Panc1 (cell line): Measurements from ENCODE around the gene SEMG2. TPM values are rescaled to one million over a fixed set of nuclear protein-coding genes. Genes with fewer than 3 reads are reported as not detected.

Experiments used
- ATAC-seq: fragments of 200-7000 bp; cut with Tn5 transposase; 2 replicates; pipeline ENCODE4 v1.9.1; 2020; ENCODE audit warnings: mild to moderate bottlenecking, moderate library complexity
- BruUV-seq: library from RNA; stranded (reverse); fragments of 400-500 nt; replicated peaks from 2 replicates; lab custom pipeline; 2021; lab: Mats Ljungman, UMichigan
- CTCF ChIA-PET: fragments of 300-600 bp; sonication (Branson Sonifier 250); formaldehyde crosslinking; loops from one replicate; lab custom pipeline; 2022; ENCODE audit warnings: antibody characterized with exemption; lab: Charles Lee
- POLR2A ChIA-PET: fragments of 300-600 bp; sonication (Branson Sonifier 250); formaldehyde crosslinking; loops from one replicate; lab custom pipeline; 2022; ENCODE audit warnings: antibody characterized with exemption; lab: Charles Lee
- DNase-seq: peaks from one replicate; pipeline ENCODE4 v3.0.0-alpha.2; 2010; ENCODE audit warnings: low read depth, low spot score
- H3K27ac ChIP-seq: 2 replicates; pipeline ENCODE4 v1.5.1; 2011; ENCODE audit warnings: mild to moderate bottlenecking, low read length, inconsistent platforms
- H3K27me3 ChIP-seq: fragments of 200-500 bp; sonication (Bioruptor generic); 2 replicates; pipeline ENCODE4 v1.6.0; 2014; ENCODE audit warnings: low read length, inconsistent platforms; ENCODE audit not compliant: control insufficient read depth, insufficient read depth
- H3K36me3 ChIP-seq: fragments of 200-500 bp; sonication (Bioruptor generic); 2 replicates; pipeline ENCODE4 v1.5.1; 2014; ENCODE audit warnings: inconsistent platforms, mild to moderate bottlenecking, low read length, moderate library complexity; ENCODE audit not compliant: control insufficient read depth, insufficient read depth
- H3K4me1 ChIP-seq: 2 replicates; pipeline ENCODE4 v1.5.1; 2011; ENCODE audit warnings: inconsistent platforms, mild to moderate bottlenecking, low read length, moderate library complexity; ENCODE audit not compliant: control insufficient read depth, insufficient read depth
- H3K4me3 ChIP-seq, 2 experiments: 2 replicates each; pipeline ENCODE4 v1.5.1; 2011 to 2012; ENCODE audit warnings: low read depth in 2 of 2, low read length in 2 of 2, mild to moderate bottlenecking in 2 of 2, inconsistent platforms in 1 of 2, moderate library complexity in 1 of 2
- H3K9me3 ChIP-seq: fragments of 200-500 bp; sonication (Bioruptor generic); 2 replicates; pipeline ENCODE4 v1.5.1; 2014; ENCODE audit warnings: low read depth, mild to moderate bottlenecking, inconsistent platforms, low read length, moderate library complexity; ENCODE audit not compliant: control insufficient read depth, insufficient read depth
- CTCF ChIP-seq: fragments of 450-650 bp; IDR thresholded peaks from 2 replicates; pipeline ENCODE4 v1.5.1; 2017; ENCODE audit warnings: mild to moderate bottlenecking
- POLR2AphosphoS5 ChIP-seq: IDR thresholded peaks from 2 replicates; pipeline ENCODE4 v1.6.1; 2012; ENCODE audit warnings: mild to moderate bottlenecking, low read depth, low read length, moderate library complexity
- REST ChIP-seq, 2 experiments: IDR thresholded peaks; 2 replicates each; pipeline ENCODE4 v1.6.1; 2011 to 2012; ENCODE audit warnings: low read depth in 2 of 2, control low read depth in 1 of 2, low read length in 1 of 2, mild to moderate bottlenecking in 1 of 2, moderate library complexity in 1 of 2; ENCODE audit not compliant: insufficient read depth in 1 of 2
- SIN3A ChIP-seq: IDR thresholded peaks from 2 replicates; pipeline ENCODE4 v1.6.1; 2012; ENCODE audit warnings: low read depth, mild to moderate bottlenecking, low read length, moderate library complexity, borderline replicate concordance; ENCODE audit not compliant: insufficient read depth
- TCF7L2 ChIP-seq: IDR thresholded peaks from 2 replicates; pipeline ENCODE4 v1.6.1; 2011; ENCODE audit warnings: mild to moderate bottlenecking, low read depth, low read length, inconsistent platforms
- in situ Hi-C: cut with HindIII; loops from 2 replicates; pipeline ENCODE4 v1.10.0; 2016; ENCODE audit warnings: low sequenced_read_pairs, low pct_unique_long_range_greater_than_20kb
- intact Hi-C: fragments of 100-400 bp; cut with micrococcal nuclease; formaldehyde crosslinking; loops from one replicate; pipeline ENCODE4 v1.10.0; 2022; ENCODE audit not compliant: unreplicated experiment
- total RNA-seq: library from RNA; stranded (reverse); gene quantifications from one replicate; pipeline ENCODE4 v1.2.1, GENCODE V29; 2021; ENCODE audit not compliant: unreplicated experiment

The SEMG2 gene
- total RNA-seq, 1 experiment from 2014 or later: not detected

- H3K9me3 ChIP-seq: no peaks in the 10 kb centered on the region
- H3K36me3 ChIP-seq: no peaks in the 10 kb centered on the region
- ChIA-PET POLR2A (no interaction called here), CTCF (interaction anchor here (0.6 kb wide), 1 partner anchor 64 kb away, joined by 3 read pairs; no protein-coding TSS in a partner anchor)
- no TSS peak for BruUV-seq
- DNase-seq (no peak), ATAC-seq (no peak)
- H3K4me1 ChIP-seq: no peaks in the 10 kb centered on the region
- intact Hi-C loops: no loop called here
- H3K27ac ChIP-seq: no peak within 1 kb of the TSS
- H3K4me3 ChIP-seq: no peak within 1 kb of the TSS
- H3K27me3 ChIP-seq: peaks cover 7% of the 10 kb centered on the region
- no peak for TF ChIP-seq REST (IDR thresholded peaks at IDR 0.05; ENCODE audit: insufficient read depth in 1 of 2, low read depth in 2 of 2, low read length in 1 of 2)
- in situ Hi-C loops: no loop called here
Measured at GRCh38 chr20:45254383-45255262, 33.5 kb downstream of the SEMG2 start, which contains the start of gene SLPI. Gene SLPI, minus strand, starts transcription at chr20:45254564. Its CDS starts 21 bp downstream, at chr20:45254543.

GRCh38 chr20:45257161-45257560, 36.0 kb downstream of the SEMG2 start:
- no peak for TF ChIP-seq REST (IDR thresholded peaks at IDR 0.05; ENCODE audit: insufficient read depth in 1 of 2, low read depth in 2 of 2, low read length in 1 of 2)
- TF ChIP-seq TCF7L2: no peak
- TF ChIP-seq CTCF: no peak
- TF ChIP-seq SIN3A: no peak
- TF ChIP-seq POLR2AphosphoS5: no peak
- Histone ChIP-seq H3K4me1 (no peaks in the 10 kb centered on the region), H3K9me3 (no peaks in the 10 kb centered on the region), H3K4me3 (no peak overlapping the region), H3K27ac (no peak overlapping the region), H3K27me3 (peaks cover 6% of the 10 kb centered on the region), H3K36me3 (no peaks in the 10 kb centered on the region)
- BruUV-seq: no TSS peak
- ATAC-seq (no peak), DNase-seq (no peak)
- in situ Hi-C loops (no loop called here), intact Hi-C loops (no loop called here)
- CTCF ChIA-PET: no interaction called here
- POLR2A ChIA-PET: no interaction called here
